Gastrocnemius medialis (tissue), 4 donors: ENCODE data around the gene MX2. TPM values are rescaled to one million over a fixed set of nuclear protein-coding genes. Genes with fewer than 3 reads are reported as not detected.

Experiments
- ATAC-seq, 2 donors: fragments of 150-250 bp; one replicate each; pipeline ENCODE4 v1.9.1; 2016
- DNase-seq, 2 donors: peaks; one replicate each; pipeline ENCODE4 v3.0.0-alpha.2; 2019
- H3K27ac ChIP-seq, 4 donors: fragments of 200-600 bp; sonication (generic); 1 replicate in 1 of 4; 2 replicates in 3 of 4; pipeline ENCODE4 v1.5.1; 2016 to 2018; ENCODE audit warnings: mild to moderate bottlenecking in 2 of 4, moderate library complexity in 1 of 4
- H3K27me3 ChIP-seq, 3 donors: fragments of 200-600 bp; sonication (generic) in 2 of 3; 1 replicate in 1 of 3; 2 replicates in 2 of 3; pipeline versions ENCODE4 v1.5.1 to v1.6.0; 2016 to 2019; ENCODE audit warnings: mild to moderate bottlenecking in 1 of 3, moderate library complexity in 1 of 3
- H3K36me3 ChIP-seq, 2 donors: fragments of 200-600 bp; sonication (generic) in 1 of 2; one replicate each; pipeline ENCODE4 v1.5.1; 2017 to 2018
- H3K4me1 ChIP-seq, 2 donors: fragments of 200-600 bp; sonication (generic) in 1 of 2; one replicate each; pipeline ENCODE4 v1.5.1; 2016 to 2017; ENCODE audit warnings: mild to moderate bottlenecking in 2 of 2
- H3K4me3 ChIP-seq, 4 donors: fragments of 200-600 bp; sonication (generic) in 3 of 4; 1 replicate in 1 of 4; 2 replicates in 3 of 4; pipeline ENCODE4 v1.5.1; 2016 to 2019; ENCODE audit warnings: mild to moderate bottlenecking in 2 of 4
- H3K9me3 ChIP-seq, 3 donors: fragments of 200-600 bp; sonication (generic) in 2 of 3; 1 replicate in 1 of 3; 2 replicates in 2 of 3; pipeline ENCODE4 v1.5.1; 2016 to 2019
- POLR2A ChIP-seq, 2 donors: fragments of 450-650 bp; IDR thresholded peaks; one replicate each; pipeline ENCODE4 v1.6.1; 2017; ENCODE audit warnings: antibody characterized with exemption in 2 of 2, mild to moderate bottlenecking in 2 of 2, moderate library complexity in 2 of 2
- in situ Hi-C, 4 donors: fragments of 200-750 bp; cut with MboI; loops; one replicate each; pipeline versions ENCODE4 v1.15.0 to v1.8.0; 2017; ENCODE audit warnings: low sequenced_read_pairs in 4 of 4
- intact Hi-C: fragments of 100-400 bp; cut with DNase I; formaldehyde crosslinking; loops from one replicate; pipeline ENCODE4 v1.15.1; 2023; ENCODE audit warnings: low total_unique reads
- total RNA-seq, 4 donors: library from RNA; depleted of rRNA; stranded (reverse); fragments of >200 nt; gene quantifications; one replicate each; pipeline versions ENCODE4 v1.1.0 to v1.2.3, GENCODE V29; 2016
- TF ChIP-seq, protein P1 (sequence below), 5 experiments: fragments of 450-650 bp in 3 of 5; fragments of 200-600 bp in 2 of 5; sonication (generic) in 2 of 5; IDR thresholded peaks in 4 of 5; conservative IDR thresholded peaks in 1 of 5; 1 replicate in 4 of 5; 2 replicates in 1 of 5; pipeline ENCODE4 v1.5.1; 2016 to 2019; ENCODE audit warnings: antibody characterized with exemption in 5 of 5, mild to moderate bottlenecking in 3 of 5, moderate library complexity in 3 of 5

MX2 gene
- total RNA-seq, 4 donors from 2014 or later, result 1.1 to 6.8 (median 2.2) TPM

DNA sequence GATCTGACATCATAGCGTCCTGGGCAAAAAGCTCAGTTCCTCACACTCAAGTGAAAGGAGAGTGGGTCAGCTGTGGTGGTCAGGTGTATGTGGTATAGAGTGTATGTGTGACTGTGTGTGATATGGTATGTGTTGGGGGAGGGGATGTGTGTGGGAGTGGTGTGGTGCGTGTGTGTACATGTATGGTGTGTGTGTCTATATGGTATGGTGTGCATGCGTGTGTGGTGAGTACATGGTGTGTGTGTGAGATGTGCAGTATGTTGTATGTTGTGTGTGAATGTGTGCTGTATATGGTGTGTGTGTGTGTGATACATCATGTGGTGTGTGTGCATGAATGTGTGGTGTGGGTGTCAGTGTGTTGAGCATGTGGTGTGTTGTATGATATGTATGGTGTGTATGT lies 24.3 kb upstream of the MX2 start:
- in situ Hi-C loops (no loop called here), intact Hi-C loops (no loop called here)
- Histone ChIP-seq H3K4me1 (no peaks in the 10 kb centered on the region), H3K9me3 (no peaks in the 10 kb centered on the region), H3K27ac (no peak overlapping the region), H3K4me3 (no peak overlapping the region), H3K27me3 (peaks cover 0 to 3% (median 0%) of the 10 kb centered on the region in 3 donors), H3K36me3 (no peaks in the 10 kb centered on the region)
- TF ChIP-seq, protein P1, sequence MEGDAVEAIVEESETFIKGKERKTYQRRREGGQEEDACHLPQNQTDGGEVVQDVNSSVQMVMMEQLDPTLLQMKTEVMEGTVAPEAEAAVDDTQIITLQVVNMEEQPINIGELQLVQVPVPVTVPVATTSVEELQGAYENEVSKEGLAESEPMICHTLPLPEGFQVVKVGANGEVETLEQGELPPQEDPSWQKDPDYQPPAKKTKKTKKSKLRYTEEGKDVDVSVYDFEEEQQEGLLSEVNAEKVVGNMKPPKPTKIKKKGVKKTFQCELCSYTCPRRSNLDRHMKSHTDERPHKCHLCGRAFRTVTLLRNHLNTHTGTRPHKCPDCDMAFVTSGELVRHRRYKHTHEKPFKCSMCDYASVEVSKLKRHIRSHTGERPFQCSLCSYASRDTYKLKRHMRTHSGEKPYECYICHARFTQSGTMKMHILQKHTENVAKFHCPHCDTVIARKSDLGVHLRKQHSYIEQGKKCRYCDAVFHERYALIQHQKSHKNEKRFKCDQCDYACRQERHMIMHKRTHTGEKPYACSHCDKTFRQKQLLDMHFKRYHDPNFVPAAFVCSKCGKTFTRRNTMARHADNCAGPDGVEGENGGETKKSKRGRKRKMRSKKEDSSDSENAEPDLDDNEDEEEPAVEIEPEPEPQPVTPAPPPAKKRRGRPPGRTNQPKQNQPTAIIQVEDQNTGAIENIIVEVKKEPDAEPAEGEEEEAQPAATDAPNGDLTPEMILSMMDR (IDR thresholded peaks at IDR 0.05 in 4 of 5, conservative IDR thresholded peaks at IDR 0.05 in 1 of 5), result no peak
- TF ChIP-seq POLR2A (IDR thresholded peaks at IDR 0.05), result no peak
- no peak for DNase-seq
- ATAC-seq, result no peak

DNA sequence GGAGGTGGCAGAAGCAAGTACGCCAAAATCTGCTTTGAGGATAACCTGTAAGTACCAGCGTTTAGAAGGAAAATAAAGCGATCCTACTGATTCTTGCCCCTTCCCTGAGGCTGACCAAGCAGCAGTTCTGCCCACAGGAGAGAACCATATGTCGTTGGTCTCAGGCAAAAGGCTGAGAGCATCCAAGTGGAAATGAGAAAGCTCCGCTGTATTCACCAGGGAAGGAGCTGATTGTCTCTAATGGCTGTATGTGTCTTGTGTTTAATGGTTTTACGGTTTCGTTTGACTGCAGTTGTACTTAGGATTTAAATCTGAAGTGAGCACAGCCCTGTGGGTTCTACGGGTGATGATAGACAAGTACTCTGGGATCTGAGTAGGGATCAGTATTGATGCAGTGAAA lies 23.4 kb upstream of the MX2 start:
- intact Hi-C loops, result no loop called here
- no peak for TF ChIP-seq POLR2A (IDR thresholded peaks at IDR 0.05)
- TF ChIP-seq, protein P1 (IDR thresholded peaks at IDR 0.05 in 4 of 5, conservative IDR thresholded peaks at IDR 0.05 in 1 of 5), result no peak
- Histone ChIP-seq H3K9me3 (no peaks in the 10 kb centered on the region), H3K27me3 (peaks cover 0 to 3% (median 0%) of the 10 kb centered on the region in 3 donors), H3K4me1 (no peaks in the 10 kb centered on the region), H3K27ac (no peak overlapping the region), H3K4me3 (no peak overlapping the region), H3K36me3 (no peaks in the 10 kb centered on the region)
- no peak for ATAC-seq
- no peak for DNase-seq
- in situ Hi-C loops, result no loop called here

DNA sequence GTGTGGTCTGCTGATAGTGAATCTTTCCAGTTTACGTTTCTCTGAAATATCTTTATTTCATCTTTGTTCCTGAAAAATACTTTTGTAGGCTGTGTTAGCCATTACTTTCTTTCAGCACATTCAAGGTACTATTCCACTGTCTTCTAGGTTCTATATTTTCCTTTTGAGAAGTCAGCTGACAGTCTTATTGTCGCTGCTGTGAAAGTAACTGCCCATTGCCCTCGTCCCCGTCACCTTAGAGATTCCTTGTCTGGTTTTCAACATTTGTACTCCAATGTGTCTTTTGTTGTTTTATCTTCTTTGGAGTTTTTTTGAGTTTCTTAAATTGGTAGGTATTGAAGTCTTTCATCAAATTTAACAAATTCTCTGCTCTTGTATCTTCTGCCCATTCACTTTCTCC lies 19.8 kb upstream of the MX2 start:
- no peaks in the 10 kb centered on the region for H3K9me3 ChIP-seq
- intact Hi-C loops (no loop called here), in situ Hi-C loops (no loop called here)
- TF ChIP-seq, protein P1 (IDR thresholded peaks at IDR 0.05 in 4 of 5, conservative IDR thresholded peaks at IDR 0.05 in 1 of 5), result no peak
- no peak for TF ChIP-seq POLR2A (IDR thresholded peaks at IDR 0.05)
- no peak for DNase-seq
- H3K36me3 ChIP-seq, result no peaks in the 10 kb centered on the region
- ATAC-seq, result no peak
- H3K27me3 ChIP-seq, result no peaks in the 10 kb centered on the region
- H3K4me1 ChIP-seq, result no peaks in the 10 kb centered on the region
- no peak overlapping the region for H3K4me3 ChIP-seq
- no peak overlapping the region for H3K27ac ChIP-seq

DNA sequence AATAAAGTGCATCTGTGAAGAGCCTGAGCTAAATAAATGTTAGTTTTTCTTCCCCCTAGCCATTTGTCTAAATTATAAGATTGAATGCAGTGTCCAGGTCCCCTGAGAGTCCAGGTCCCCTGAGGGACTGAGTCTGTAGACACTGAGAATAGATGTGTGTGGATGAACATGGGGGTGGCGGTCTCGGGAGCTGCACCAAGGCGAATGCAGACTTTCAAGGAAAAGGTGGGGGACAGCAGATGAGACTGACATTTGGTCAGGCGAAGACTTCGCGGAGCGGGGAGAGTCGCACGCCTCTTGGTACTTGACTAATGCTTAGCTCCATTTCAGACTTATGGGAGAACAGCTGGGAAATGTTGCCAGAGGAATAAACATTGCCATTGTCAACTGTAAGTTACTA lies 17.7 kb upstream of the MX2 start:
- ATAC-seq, result no peak
- no peak for DNase-seq
- Histone ChIP-seq H3K27me3 (no peaks in the 10 kb centered on the region), H3K9me3 (no peaks in the 10 kb centered on the region), H3K27ac (no peak overlapping the region), H3K4me3 (no peak overlapping the region), H3K4me1 (no peaks in the 10 kb centered on the region), H3K36me3 (no peaks in the 10 kb centered on the region)
- intact Hi-C loops (no loop called here), in situ Hi-C loops (no loop called here)
- TF ChIP-seq, protein P1 (IDR thresholded peaks at IDR 0.05 in 4 of 5, conservative IDR thresholded peaks at IDR 0.05 in 1 of 5), result no peak
- no peak for TF ChIP-seq POLR2A (IDR thresholded peaks at IDR 0.05)

DNA sequence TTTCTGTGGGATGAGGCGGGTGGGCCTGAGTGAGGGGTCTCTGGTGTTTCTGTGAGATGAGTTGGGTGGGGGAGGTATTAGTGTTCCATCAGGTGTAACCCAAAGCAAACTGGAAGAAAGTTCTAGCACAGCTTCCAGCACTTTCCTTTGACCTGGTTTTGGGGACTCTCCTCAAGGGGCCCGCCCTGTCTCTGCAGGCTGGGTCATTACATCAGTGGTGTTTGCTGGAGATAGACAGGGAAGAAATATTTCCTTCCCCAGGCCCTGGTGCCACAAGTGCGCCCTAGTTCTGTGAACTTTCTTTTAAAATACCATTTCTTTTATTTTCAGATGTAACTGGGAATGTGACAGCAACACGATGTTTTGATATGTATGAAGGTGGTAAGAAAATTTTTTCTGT lies 16.5 kb upstream of the MX2 start:
- H3K36me3 ChIP-seq, result no peaks in the 10 kb centered on the region
- no peaks in the 10 kb centered on the region for H3K4me1 ChIP-seq
- no peaks in the 10 kb centered on the region for H3K9me3 ChIP-seq
- H3K4me3 ChIP-seq, result no peak overlapping the region
- no peak overlapping the region for H3K27ac ChIP-seq
- no peaks in the 10 kb centered on the region for H3K27me3 ChIP-seq
- TF ChIP-seq POLR2A (IDR thresholded peaks at IDR 0.05), result no peak
- TF ChIP-seq, protein P1 (IDR thresholded peaks at IDR 0.05 in 4 of 5, conservative IDR thresholded peaks at IDR 0.05 in 1 of 5), result no peak
- intact Hi-C loops, result no loop called here
- ATAC-seq, result no peak
- in situ Hi-C loops, result no loop called here
- no peak for DNase-seq
